NOMO-1 treated with dmso at 0.1 percent for 144 hours (cell line): ENCODE results near the gene CFAP300.

Experiments
- DNase-seq: peaks from one replicate; lab custom pipeline; 2025; ENCODE audit not compliant: unreplicated experiment; lab: John Stamatoyannopoulos, UW

The CFAP300 gene

GRCh38 chr11:102071497-102072472 lies 24.5 kb downstream of the CFAP300 start:
- DNase-seq, result no peak

- DNase-seq, result no peak
These were observed 26.0 kb downstream of the CFAP300 start for GRCh38 chr11:102073253-102073652.

- DNase-seq, result no peak
These were observed 32.4 kb downstream of the CFAP300 start for GRCh38 chr11:102079625-102080024.

- no peak for DNase-seq
These were observed 34.1 kb downstream of the CFAP300 start for GRCh38 chr11:102081313-102081712.

- no peak for DNase-seq
These were observed 38.8 kb downstream of the CFAP300 start for GRCh38 chr11:102085864-102086551.

- DNase-seq, result no peak
These were observed 49.9 kb downstream of the CFAP300 start for GRCh38 chr11:102097186-102097585.

GRCh38 chr11:102099755-102100154 lies 52.5 kb downstream of the CFAP300 start:
- DNase-seq, result no peak

- no peak for DNase-seq
These were observed 61.6 kb downstream of the CFAP300 start for GRCh38 chr11:102108734-102109440.

- peak; percentile 77 for DNase-seq
These were observed 62.9 kb downstream of the CFAP300 start, which contains the start of gene YAP1 for GRCh38 chr11:102109896-102110760. Gene YAP1 (plus strand): TSS chr11:102110447. CDS start chr11:102110849, 402 bp downstream.

- DNase-seq, result no peak
These were observed 63.4 kb downstream of the CFAP300 start for GRCh38 chr11:102110761-102111010.

- no peak for DNase-seq
These were observed 64.0 kb downstream of the CFAP300 start for GRCh38 chr11:102111011-102111786.

GRCh38 chr11:102111787-102112508 lies 64.7 kb downstream of the CFAP300 start:
- no peak for DNase-seq

- no peak for DNase-seq
These were observed 65.2 kb downstream of the CFAP300 start for GRCh38 chr11:102112509-102112821.

GRCh38 chr11:102114032-102114431 lies 66.8 kb downstream of the CFAP300 start:
- no peak for DNase-seq

GRCh38 chr11:102115557-102115956 lies 68.3 kb downstream of the CFAP300 start:
- no peak for DNase-seq

GRCh38 chr11:102116453-102117205 lies 69.4 kb downstream of the CFAP300 start:
- no peak for DNase-seq

- no peak for DNase-seq
These were observed 70.4 kb downstream of the CFAP300 start for GRCh38 chr11:102117472-102118113.

- DNase-seq, result no peak
These were observed 71.7 kb downstream of the CFAP300 start for GRCh38 chr11:102118937-102119336.
